ENCODE measurements around the gene MTREX. TPM values are rescaled to one million over a fixed set of nuclear protein-coding genes. Genes with fewer than 3 reads are reported as not detected.

MTREX gene
- polyA plus RNA-seq, 2 of the 4 experiments (the other 2 are of a cell fraction), result 74.8 to 99.8 TPM

- ChIA-PET CTCF (no interaction called here), POLR2A (no interaction called here)
- no peak for ATAC-seq
- FAIRE-seq, result no peak
- Histone ChIP-seq H3K4me2 (no peak overlapping the region), H3K9me3 (no peaks in the 10 kb centered on the region), H3K4me3 (no peak overlapping the region), H3K4me1 (peaks cover 22% of the 10 kb centered on the region), H3K27ac (no peak overlapping the region)
- TF ChIP-seq CEBPB (IDR thresholded peaks at IDR 0.05), result no peak
- no peak for TF ChIP-seq KDM5A (IDR thresholded peaks at IDR 0.05)
- no peak for TF ChIP-seq FOSB (CRISPR knock-in tag; IDR thresholded peaks at IDR 0.05)
- TF ChIP-seq JUN (IDR thresholded peaks at IDR 0.05), result no peak
- TF ChIP-seq MYC (IDR thresholded peaks at IDR 0.05; ENCODE audit: borderline replicate concordance, low read length), result no peak
- no peak for TF ChIP-seq HES2 (IDR thresholded peaks at IDR 0.05)
- no peak for TF ChIP-seq EP300 (IDR thresholded peaks at IDR 0.05)
- no peak for TF ChIP-seq ELK1 (IDR thresholded peaks at IDR 0.05; ENCODE audit: low read depth, low read length)
- TF ChIP-seq HEYL (CRISPR knock-in tag; IDR thresholded peaks at IDR 0.05), result no peak
- TF ChIP-seq RARB (CRISPR knock-in tag; IDR thresholded peaks at IDR 0.05), result no peak
- no peak for TF ChIP-seq E2F6 (IDR thresholded peaks at IDR 0.05; ENCODE audit: borderline replicate concordance, low read depth)
- no peak for TF ChIP-seq CHD2 (IDR thresholded peaks at IDR 0.05; ENCODE audit: low read length, partially characterized antibody)
- no peak for TF ChIP-seq HOXB5 (CRISPR knock-in tag; IDR thresholded peaks at IDR 0.05)
- no peak for TF ChIP-seq TP53 (CRISPR knock-in tag; IDR thresholded peaks at IDR 0.05)
- TF ChIP-seq ZC3H11A (IDR thresholded peaks at IDR 0.05), result no peak
- TF ChIP-seq ZSCAN20 (CRISPR knock-in tag; IDR thresholded peaks at IDR 0.05), result no peak
- TF ChIP-seq RFX5 (IDR thresholded peaks at IDR 0.05), result no peak
- TF ChIP-seq REST (IDR thresholded peaks at IDR 0.05), result no peak
- TF ChIP-seq FOXS1 (CRISPR knock-in tag; IDR thresholded peaks at IDR 0.05), result no peak
- no peak for DNase-seq (ENCODE audit: low read depth in 1 of 2, low spot score in 1 of 2)
Observed at GRCh38 chr5:55416306-55416705, 108.5 kb downstream of the MTREX start.

- H3K9me3 ChIP-seq, result no peaks in the 10 kb centered on the region
- H3K4me1 ChIP-seq, result peaks cover 22% of the 10 kb centered on the region
- no peak for TF ChIP-seq CBX8 (IDR thresholded peaks at IDR 0.05)
- no peak for TF ChIP-seq E2F6 (IDR thresholded peaks at IDR 0.05; ENCODE audit: borderline replicate concordance, low read depth)
- no peak for TF ChIP-seq ATOH8 (CRISPR knock-in tag; IDR thresholded peaks at IDR 0.05; ENCODE audit: low read depth)
- TF ChIP-seq ESRRA (IDR thresholded peaks at IDR 0.05; ENCODE audit: borderline replicate concordance, low read length), result no peak
- no peak for TF ChIP-seq EHF (CRISPR knock-in tag; IDR thresholded peaks at IDR 0.05)
- TF ChIP-seq ZNF302 (CRISPR knock-in tag; IDR thresholded peaks at IDR 0.05), result no peak
- no peak for TF ChIP-seq BHLHE40 (IDR thresholded peaks at IDR 0.05; ENCODE audit: low read depth, low read length)
- no peak for TF ChIP-seq MAX (IDR thresholded peaks at IDR 0.05)
- no peak for TF ChIP-seq SREBF2 (IDR thresholded peaks at IDR 0.05)
- no peak for TF ChIP-seq ZSCAN20 (CRISPR knock-in tag; IDR thresholded peaks at IDR 0.05)
- TF ChIP-seq NFE2L2 (conservative IDR thresholded peaks at IDR 0.05; ENCODE audit: low read length), result no peak
- no peak for TF ChIP-seq FOXS1 (CRISPR knock-in tag; IDR thresholded peaks at IDR 0.05)
- no peak for TF ChIP-seq EP300 (IDR thresholded peaks at IDR 0.05)
- no peak overlapping the region for H3K27ac ChIP-seq
- ChIA-PET CTCF (interaction anchor here (2.0 kb wide), 1 partner anchor 273 kb away, joined by 8 read pairs; no protein-coding TSS in a partner anchor), POLR2A (interaction anchor here (0.6 kb wide), 1 partner anchor 138 kb away, joined by 4 read pairs; no protein-coding TSS in a partner anchor)
- no peak for DNase-seq (ENCODE audit: low read depth in 1 of 2, low spot score in 1 of 2)
- no peak overlapping the region for H3K4me2 ChIP-seq
- no peak overlapping the region for H3K4me3 ChIP-seq
- peak in 1 of 2 experiments; percentile 49; a peak in 2 of 6 replicates for ATAC-seq
- no peak for FAIRE-seq
Observed at GRCh38 chr5:55418994-55419968, 111.5 kb downstream of the MTREX start.
